ENCODE results near the gene CNOT11.

- TF ChIP-seq CTCF (IDR thresholded peaks at IDR 0.05; ENCODE audit: low read depth, low read length), result no peak
- no peak for TF ChIP-seq EZH2phosphoT487 (IDR thresholded peaks at IDR 0.05; ENCODE audit: low read depth)
Observed at GRCh38 chr2:101299604-101300003, 46.9 kb downstream of the CNOT11 start.
